Gastrocnemius medialis (tissue), 4 donors: Measurements from ENCODE around the gene ARHGAP40. TPM values are rescaled to one million over a fixed set of nuclear protein-coding genes. Genes with fewer than 3 reads are reported as not detected.

Experiments used
- ATAC-seq, 2 donors: fragments of 150-250 bp; one replicate each; pipeline ENCODE4 v1.9.1; 2016
- DNase-seq, 2 donors: peaks; one replicate each; pipeline ENCODE4 v3.0.0-alpha.2; 2019
- H3K27ac ChIP-seq, 4 donors: fragments of 200-600 bp; sonication (generic); 1 replicate in 1 of 4; 2 replicates in 3 of 4; pipeline ENCODE4 v1.5.1; 2016 to 2018; ENCODE audit warnings: mild to moderate bottlenecking in 2 of 4, moderate library complexity in 1 of 4
- H3K27me3 ChIP-seq, 3 donors: fragments of 200-600 bp; sonication (generic) in 2 of 3; 1 replicate in 1 of 3; 2 replicates in 2 of 3; pipeline versions ENCODE4 v1.5.1 to v1.6.0; 2016 to 2019; ENCODE audit warnings: mild to moderate bottlenecking in 1 of 3, moderate library complexity in 1 of 3
- H3K36me3 ChIP-seq, 2 donors: fragments of 200-600 bp; sonication (generic) in 1 of 2; one replicate each; pipeline ENCODE4 v1.5.1; 2017 to 2018
- H3K4me1 ChIP-seq, 2 donors: fragments of 200-600 bp; sonication (generic) in 1 of 2; one replicate each; pipeline ENCODE4 v1.5.1; 2016 to 2017; ENCODE audit warnings: mild to moderate bottlenecking in 2 of 2
- H3K4me3 ChIP-seq, 4 donors: fragments of 200-600 bp; sonication (generic) in 3 of 4; 1 replicate in 1 of 4; 2 replicates in 3 of 4; pipeline ENCODE4 v1.5.1; 2016 to 2019; ENCODE audit warnings: mild to moderate bottlenecking in 2 of 4
- H3K9me3 ChIP-seq, 3 donors: fragments of 200-600 bp; sonication (generic) in 2 of 3; 1 replicate in 1 of 3; 2 replicates in 2 of 3; pipeline ENCODE4 v1.5.1; 2016 to 2019
- CTCF ChIP-seq, 5 experiments: fragments of 450-650 bp in 3 of 5; fragments of 200-600 bp in 2 of 5; sonication (generic) in 2 of 5; IDR thresholded peaks in 4 of 5; conservative IDR thresholded peaks in 1 of 5; 1 replicate in 4 of 5; 2 replicates in 1 of 5; pipeline ENCODE4 v1.5.1; 2016 to 2019; ENCODE audit warnings: antibody characterized with exemption in 5 of 5, mild to moderate bottlenecking in 3 of 5, moderate library complexity in 3 of 5
- POLR2A ChIP-seq, 2 donors: fragments of 450-650 bp; IDR thresholded peaks; one replicate each; pipeline ENCODE4 v1.6.1; 2017; ENCODE audit warnings: antibody characterized with exemption in 2 of 2, mild to moderate bottlenecking in 2 of 2, moderate library complexity in 2 of 2
- in situ Hi-C, 4 donors: fragments of 200-750 bp; cut with MboI; loops; one replicate each; pipeline versions ENCODE4 v1.15.0 to v1.8.0; 2017; ENCODE audit warnings: low sequenced_read_pairs in 4 of 4
- intact Hi-C: fragments of 100-400 bp; cut with DNase I; formaldehyde crosslinking; loops from one replicate; pipeline ENCODE4 v1.15.1; 2023; ENCODE audit warnings: low total_unique reads
- total RNA-seq, 4 donors: library from RNA; depleted of rRNA; stranded (reverse); fragments of >200 nt; gene quantifications; one replicate each; pipeline versions ENCODE4 v1.1.0 to v1.2.3, GENCODE V29; 2016

The ARHGAP40 gene
- total RNA-seq, 4 donors from 2014 or later = not detected

DNA sequence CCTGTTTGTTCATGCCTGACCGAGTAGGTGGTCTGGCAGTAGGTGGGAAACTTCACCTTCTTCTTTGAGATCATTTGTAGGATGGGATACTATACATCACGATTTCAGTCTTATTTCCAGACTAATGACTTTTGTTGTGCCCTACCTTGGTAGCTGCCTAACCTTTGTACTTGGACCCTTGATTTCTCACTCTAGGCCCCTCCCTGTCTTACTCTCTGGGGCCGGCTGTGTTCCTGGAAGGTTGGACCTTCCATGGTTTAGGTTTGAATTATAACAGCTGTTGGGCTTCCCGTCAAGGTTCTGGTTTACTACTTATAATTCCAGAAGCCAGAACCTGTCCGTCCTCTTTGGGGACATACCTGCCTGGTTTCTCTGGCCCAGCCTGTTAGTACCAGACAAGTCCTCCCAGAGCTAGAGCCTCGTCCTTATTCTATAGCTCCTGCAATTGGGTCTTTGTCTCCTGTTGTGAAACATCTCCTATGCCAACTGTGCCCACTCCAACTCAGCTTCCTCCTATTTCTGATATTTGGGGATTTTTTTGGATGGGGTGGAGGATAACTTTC, 35.5 kb upstream of the ARHGAP40 start:
- intact Hi-C loops = no loop called here
- H3K27me3 ChIP-seq = no peaks in the 10 kb centered on the region
- no peak overlapping the region for H3K4me3 ChIP-seq
- no peak for DNase-seq
- no peak overlapping the region for H3K27ac ChIP-seq
- no peaks in the 10 kb centered on the region for H3K4me1 ChIP-seq
- no peaks in the 10 kb centered on the region for H3K9me3 ChIP-seq
- TF ChIP-seq POLR2A (IDR thresholded peaks at IDR 0.05) (no peak), CTCF (IDR thresholded peaks at IDR 0.05 in 4 of 5, conservative IDR thresholded peaks at IDR 0.05 in 1 of 5) (no peak)
- ATAC-seq = no peak
- in situ Hi-C loops = no loop called here
- peaks cover 0 to 57% of the 10 kb centered on the region in 2 donors for H3K36me3 ChIP-seq

DNA sequence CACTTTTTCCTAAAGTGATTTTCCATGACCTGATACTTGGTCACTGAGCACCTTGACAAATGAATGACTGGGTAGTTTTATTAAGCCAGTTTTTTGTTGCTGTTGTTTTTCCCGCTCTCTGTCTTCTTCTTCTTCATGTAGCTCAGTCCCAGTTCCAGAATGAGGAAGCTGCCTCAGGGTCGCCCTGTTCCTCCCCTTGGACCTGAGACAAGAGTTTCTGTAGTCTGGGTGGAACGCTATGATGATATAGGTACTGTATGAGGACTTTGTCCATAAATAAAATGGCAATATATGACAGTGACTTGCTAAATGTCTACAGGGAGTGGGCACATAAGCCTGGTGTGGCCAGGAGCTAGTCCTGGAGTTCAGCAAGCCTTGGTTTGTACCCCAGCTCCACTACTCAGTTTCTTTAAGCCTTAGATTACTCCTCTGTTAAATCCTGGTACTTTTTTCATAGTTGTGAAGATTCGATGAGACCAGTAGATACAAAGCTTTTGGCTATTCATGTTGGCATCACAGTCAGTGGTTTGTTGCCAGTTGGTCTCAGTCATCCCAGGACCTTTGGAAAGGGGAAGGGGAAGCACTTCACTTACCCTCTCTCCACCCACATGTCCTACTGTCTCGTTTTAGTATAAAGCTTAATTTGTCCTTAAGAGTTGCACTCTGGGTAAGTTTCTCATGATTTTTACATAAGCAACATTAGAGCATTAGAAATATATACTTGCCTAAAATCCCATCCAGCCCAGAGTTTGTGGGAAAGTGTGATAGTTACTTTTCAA, 31.7 kb upstream of the ARHGAP40 start:
- no peak overlapping the region for H3K4me3 ChIP-seq
- DNase-seq = no peak
- no peaks in the 10 kb centered on the region for H3K9me3 ChIP-seq
- peaks cover 0 to 62% of the 10 kb centered on the region in 2 donors for H3K36me3 ChIP-seq
- no peak for ATAC-seq
- H3K27ac ChIP-seq = no peak overlapping the region
- H3K27me3 ChIP-seq = no peaks in the 10 kb centered on the region
- in situ Hi-C loops (no loop called here), intact Hi-C loops (no loop called here)
- no peak for TF ChIP-seq CTCF (IDR thresholded peaks at IDR 0.05 in 4 of 5, conservative IDR thresholded peaks at IDR 0.05 in 1 of 5)
- TF ChIP-seq POLR2A (IDR thresholded peaks at IDR 0.05) = no peak
- no peaks in the 10 kb centered on the region for H3K4me1 ChIP-seq

DNA sequence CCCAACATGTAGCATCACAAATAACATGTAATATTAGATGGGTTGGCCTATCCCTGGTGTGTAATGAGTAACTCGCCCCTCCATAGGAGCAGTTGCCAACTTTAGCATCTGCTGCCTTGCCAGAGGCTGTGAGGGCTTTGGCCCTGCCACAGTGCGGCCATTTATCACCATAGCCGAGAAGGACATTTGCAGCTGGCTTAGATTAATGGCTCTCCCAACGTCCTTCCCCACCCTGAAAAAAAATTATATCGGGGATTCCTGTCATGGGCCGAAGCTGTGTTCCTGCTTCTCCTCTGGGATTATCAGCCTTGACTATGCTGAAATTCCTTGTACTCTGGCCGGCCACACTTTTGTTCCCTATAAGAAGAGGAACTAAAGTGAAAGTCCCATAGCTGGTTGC, 28.2 kb upstream of the ARHGAP40 start:
- ATAC-seq = no peak
- no peak overlapping the region for H3K27ac ChIP-seq
- DNase-seq = no peak
- no peaks in the 10 kb centered on the region for H3K4me1 ChIP-seq
- H3K27me3 ChIP-seq = no peaks in the 10 kb centered on the region
- H3K4me3 ChIP-seq = no peak overlapping the region
- peaks cover 0 to 62% of the 10 kb centered on the region in 2 donors for H3K36me3 ChIP-seq
- TF ChIP-seq CTCF (IDR thresholded peaks at IDR 0.05 in 4 of 5, conservative IDR thresholded peaks at IDR 0.05 in 1 of 5) = no peak
- no peak for TF ChIP-seq POLR2A (IDR thresholded peaks at IDR 0.05)
- intact Hi-C loops = no loop called here
- in situ Hi-C loops = no loop called here
- H3K9me3 ChIP-seq = no peaks in the 10 kb centered on the region

DNA sequence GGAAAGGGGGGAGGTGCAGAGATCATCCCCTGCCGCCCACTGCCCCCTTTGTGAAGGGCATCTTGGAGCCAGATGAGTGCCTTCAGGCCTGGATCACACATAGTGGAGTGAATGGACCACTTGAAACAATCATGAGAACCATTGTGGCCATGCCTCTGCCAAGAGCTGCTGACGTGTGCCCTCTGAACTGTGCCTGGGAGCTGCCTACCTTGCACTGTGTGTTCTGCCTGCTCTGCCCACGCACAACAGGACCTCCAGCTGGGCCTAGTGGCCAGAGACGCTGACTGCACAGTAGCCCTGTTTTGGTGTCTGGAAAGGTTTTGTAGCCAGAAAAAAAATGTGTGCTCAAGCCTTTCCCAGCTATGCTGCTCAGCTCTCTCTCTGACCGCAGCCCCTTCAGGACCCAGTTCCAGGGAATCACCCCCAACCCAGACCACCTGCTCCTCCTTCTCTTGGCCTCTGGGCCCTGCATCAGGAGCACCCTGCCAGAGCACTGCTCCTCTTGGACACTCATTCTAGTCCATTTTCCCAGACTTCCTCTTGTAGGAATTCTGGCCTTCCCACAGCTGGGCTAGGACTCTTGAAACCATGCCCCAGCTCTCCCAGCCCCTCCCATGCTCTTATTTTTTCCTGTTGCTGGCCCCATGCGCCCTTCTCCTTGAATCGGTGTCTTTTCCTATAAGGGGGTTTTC, 22.2 kb upstream of the ARHGAP40 start:
- Histone ChIP-seq H3K27ac (no peak overlapping the region), H3K9me3 (no peaks in the 10 kb centered on the region), H3K36me3 (peaks cover 0 to 28% of the 10 kb centered on the region in 2 donors), H3K27me3 (no peaks in the 10 kb centered on the region), H3K4me3 (no peak overlapping the region), H3K4me1 (peaks cover 2 to 7% of the 10 kb centered on the region in 2 donors)
- DNase-seq (no peak), ATAC-seq (no peak)
- intact Hi-C loops = no loop called here
- in situ Hi-C loops = no loop called here
- TF ChIP-seq CTCF (IDR thresholded peaks at IDR 0.05 in 4 of 5, conservative IDR thresholded peaks at IDR 0.05 in 1 of 5) (no peak), POLR2A (IDR thresholded peaks at IDR 0.05) (no peak)
